GM10266 (cell line): ENCODE measurements around the gene TEX35.

Experiments
- DNase-seq: peaks from one replicate; pipeline ENCODE4 v3.0.0; 2012; ENCODE audit errors: extremely low spot score
- CTCF ChIP-seq: IDR thresholded peaks from 2 replicates; pipeline ENCODE4 v1.5.1; 2012; ENCODE audit warnings: mild to moderate bottlenecking, low read depth; ENCODE audit not compliant: control insufficient read depth, insufficient read depth; ENCODE audit errors: missing control alignments

TEX35 gene

GRCh38 chr1:178477373-178477772 is 35.5 kb upstream of the TEX35 start:
- no peak for DNase-seq
- no peak for TF ChIP-seq CTCF

- DNase-seq = no peak
Measured at GRCh38 chr1:178477841-178478240, 35.1 kb upstream of the TEX35 start.

GRCh38 chr1:178483251-178483957 is 29.5 kb upstream of the TEX35 start:
- no peak for TF ChIP-seq CTCF
- DNase-seq = no peak

More at GRCh38 chr1:178477841-178478240, 35.1 kb upstream of the TEX35 start:
- no peak for TF ChIP-seq CTCF

GRCh38 chr1:178484698-178485225 is 28.1 kb upstream of the TEX35 start:
- no peak for TF ChIP-seq CTCF

GRCh38 chr1:178485541-178485981 is 27.3 kb upstream of the TEX35 start:
- no peak for DNase-seq
- TF ChIP-seq CTCF = no peak

More at GRCh38 chr1:178484698-178485225, 28.1 kb upstream of the TEX35 start:
- DNase-seq = no peak

GRCh38 chr1:178486100-178487069 is 26.5 kb upstream of the TEX35 start:
- TF ChIP-seq CTCF = no peak
- no peak for DNase-seq
